Urothelium cell line (cell line): ENCODE results near the gene ASB18.
A peak's percentile ranks its signal among the peaks of the same experiment; 100 is the strongest.

Source experiments
- DNase-seq: peaks from one replicate; pipeline ENCODE4 v3.0.0; 2011; ENCODE audit warnings: low spot score, mixed read lengths
- FAIRE-seq: peaks from 2 replicates; lab custom pipeline; 2011; peaks lifted over from hg19 to GRCh38; lab: Jason Lieb, UNC

The ASB18 gene

DNA sequence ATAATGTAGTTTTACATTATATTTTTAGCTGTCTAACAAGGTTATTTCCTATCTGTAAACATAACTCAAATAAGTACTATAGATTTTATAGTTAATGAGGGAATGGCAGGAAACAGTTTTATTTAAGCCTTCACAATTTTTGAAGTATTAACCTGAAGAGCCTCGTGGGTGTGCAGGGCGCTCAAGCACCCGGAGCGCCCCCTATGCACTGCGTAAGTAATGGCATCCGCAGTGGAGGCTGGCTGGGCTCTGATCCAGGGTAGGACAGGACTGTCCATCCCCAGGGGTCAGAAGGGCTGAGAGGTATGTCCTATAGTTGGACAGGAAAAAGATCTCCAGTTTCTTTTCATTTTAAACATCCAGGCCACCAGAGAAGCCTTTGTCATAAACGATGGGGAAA, 87.8 kb downstream of the ASB18 start:
- peak; percentile 45 for DNase-seq
- FAIRE-seq, result no peak

DNA sequence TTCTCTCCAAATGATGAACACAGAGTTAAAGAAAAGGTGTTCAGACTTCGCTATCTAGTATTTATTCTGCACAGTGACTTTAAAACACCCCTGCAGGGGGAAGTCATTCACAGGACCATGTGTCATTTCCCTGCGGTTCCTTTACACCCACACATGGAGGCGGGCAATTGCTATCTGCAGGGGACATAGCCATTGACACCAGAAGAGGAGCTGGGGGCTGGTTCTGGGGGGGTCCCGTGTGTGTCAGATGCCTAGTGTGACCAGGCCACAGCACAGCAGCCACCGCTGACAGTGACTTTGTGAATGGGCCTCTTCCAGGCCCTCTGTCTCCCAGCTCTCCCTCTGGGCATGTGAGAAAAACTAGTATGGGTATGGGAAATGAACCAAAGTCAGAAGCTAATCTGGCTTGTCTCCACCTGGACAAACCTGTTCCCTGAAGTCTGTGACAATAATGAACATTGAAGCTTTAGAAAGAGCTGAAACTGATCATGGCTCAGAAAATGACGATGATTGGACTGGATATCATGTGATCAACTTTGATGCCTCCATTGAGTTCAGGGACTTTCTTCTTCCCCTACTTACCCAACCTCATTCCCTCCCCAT, 88.6 kb downstream of the ASB18 start:
- FAIRE-seq (no peak), DNase-seq (peak; percentile 27)

DNA sequence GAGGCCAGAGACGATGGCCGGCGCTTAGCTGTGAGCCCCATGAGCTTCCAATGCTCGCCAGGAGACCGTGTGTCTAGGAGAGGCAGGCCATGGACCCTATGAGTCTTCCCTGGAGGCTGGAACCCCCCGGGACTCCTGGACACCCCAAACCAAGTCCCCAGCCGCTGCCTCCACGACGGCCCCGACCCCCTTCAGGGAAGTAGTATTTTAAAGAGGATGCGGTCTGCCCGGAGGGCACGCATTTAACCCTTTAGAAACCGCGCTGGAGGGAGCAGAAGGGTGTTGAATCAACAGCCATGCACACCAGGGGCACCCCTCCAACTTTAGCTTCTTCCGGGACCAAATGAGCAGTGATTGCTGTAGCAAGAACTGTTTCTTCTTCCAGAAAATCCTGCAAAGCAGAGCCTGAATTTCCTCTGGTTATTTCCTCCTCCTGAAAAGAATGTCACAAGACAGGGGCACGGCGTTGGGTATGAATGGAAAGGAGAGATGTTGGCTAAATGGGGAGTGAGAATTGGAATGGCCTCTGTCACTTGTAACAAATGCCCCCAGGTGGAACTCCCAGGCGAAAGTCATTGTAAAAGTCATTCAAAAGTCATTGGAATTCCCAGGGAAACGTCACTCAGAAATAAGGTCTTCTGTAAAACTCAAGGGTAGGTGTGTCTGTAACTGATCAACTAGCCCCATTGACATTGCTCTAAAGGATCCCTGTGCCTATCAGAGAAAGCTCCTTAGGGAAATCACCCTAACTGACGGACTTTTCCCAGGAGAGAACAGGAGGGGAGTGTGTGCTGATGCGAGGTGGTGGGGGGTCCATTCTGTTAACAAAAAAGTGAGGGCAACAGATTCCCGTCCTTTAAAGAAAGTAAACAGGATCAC, 90.2 kb downstream of the ASB18 start:
- no peak for FAIRE-seq
- no peak for DNase-seq

DNA sequence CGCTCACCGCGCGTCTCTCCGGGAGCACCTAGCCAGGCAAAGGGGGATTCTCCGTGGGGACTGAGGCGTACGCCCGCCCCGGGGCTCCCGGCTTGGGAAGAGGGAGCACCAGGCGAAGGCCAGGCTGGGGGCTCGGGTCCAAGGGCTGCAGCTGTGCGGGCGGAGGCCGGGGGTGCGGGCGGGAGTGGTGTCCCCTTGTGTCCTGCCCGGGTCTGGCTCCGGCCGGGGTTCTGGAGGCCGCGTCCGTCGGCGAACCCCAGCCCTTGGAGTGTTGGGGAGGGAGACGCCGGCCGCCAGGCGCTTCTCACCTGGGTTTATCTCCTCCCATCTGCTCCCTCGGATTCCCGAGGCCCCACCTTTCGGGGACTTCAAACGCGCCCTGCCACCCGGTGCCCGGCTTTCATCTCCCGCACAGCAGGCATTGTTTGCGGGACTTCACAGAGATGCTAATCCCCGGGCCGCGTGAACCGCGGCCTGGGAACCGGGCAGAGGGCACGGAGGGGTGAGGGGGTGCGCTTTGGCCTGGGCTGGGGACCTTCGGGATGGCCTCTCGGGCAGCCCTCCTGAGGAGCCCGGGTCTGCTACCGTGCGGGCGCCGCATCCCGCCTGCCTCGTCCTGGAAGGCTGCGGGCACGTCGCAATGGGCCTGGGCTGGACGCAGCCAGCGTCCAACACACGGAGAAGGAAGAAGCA, 91.0 kb downstream of the ASB18 start:
- no peak for FAIRE-seq
- no peak for DNase-seq

DNA sequence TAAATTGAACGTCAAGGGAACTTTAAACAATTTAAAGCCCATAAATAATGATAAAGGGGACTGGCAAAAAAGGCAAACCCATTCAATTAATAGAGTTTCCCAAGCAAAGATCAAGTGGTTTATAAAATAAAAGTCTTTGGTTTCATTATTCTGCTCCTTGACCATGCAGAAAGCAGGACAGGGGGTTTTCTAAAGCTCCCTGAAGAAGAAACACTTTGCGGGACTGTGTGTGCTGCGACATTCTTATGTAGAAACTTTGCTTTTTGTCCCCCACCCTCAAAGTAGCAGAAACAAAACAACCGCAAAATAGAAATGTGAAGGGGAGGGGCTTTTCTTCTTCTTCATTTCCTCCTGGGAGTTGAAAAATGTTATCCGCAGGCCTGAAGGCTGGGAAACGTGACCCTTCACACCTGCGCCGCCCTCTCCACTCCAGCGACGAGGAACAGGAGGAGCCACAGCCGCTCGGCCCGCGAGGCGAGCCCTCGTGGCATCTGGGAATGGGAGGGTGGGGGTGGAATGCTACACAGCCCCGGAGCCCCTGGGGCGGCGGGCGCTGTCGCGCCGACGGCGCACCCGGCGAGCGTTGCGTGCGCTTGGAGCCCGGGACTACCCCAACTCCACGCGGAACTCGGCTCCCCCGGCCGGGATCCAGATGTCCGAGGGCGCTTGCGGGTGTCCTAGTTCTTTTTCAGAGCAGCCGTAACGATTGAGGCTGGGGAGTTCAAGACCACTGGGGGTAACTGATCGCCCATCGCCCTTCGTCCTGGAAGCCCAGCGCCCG, 91.8 kb downstream of the ASB18 start:
- DNase-seq (no peak), FAIRE-seq (no peak)

DNA sequence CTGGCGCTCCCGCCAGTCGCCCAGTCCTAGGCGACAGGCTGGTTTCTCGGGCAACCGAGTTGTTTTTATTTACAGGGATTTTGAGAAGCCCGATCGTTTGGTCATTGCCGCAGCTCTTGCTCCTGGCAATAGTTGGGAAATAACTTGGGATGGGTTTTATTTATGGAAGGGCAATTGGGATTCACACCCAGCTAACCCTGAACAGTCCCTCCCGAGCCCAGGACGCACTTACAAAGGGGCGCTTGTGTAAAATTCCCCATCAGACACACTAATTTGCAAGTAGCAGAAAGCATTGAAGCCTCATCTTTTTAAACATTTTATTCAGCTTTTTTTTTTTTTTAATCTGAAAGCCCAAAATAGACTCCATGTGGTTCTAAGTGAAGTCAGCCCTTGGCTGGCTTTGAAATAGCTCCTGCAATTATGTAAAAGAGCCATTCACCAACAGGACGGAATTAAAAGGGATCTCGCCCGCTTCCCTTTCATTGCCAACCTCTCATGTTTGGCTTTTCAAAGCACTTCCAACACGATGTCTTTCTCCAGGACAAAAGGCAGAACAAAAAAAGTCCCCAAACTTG, 92.4 kb downstream of the ASB18 start:
- FAIRE-seq, result no peak
- DNase-seq, result no peak

DNA sequence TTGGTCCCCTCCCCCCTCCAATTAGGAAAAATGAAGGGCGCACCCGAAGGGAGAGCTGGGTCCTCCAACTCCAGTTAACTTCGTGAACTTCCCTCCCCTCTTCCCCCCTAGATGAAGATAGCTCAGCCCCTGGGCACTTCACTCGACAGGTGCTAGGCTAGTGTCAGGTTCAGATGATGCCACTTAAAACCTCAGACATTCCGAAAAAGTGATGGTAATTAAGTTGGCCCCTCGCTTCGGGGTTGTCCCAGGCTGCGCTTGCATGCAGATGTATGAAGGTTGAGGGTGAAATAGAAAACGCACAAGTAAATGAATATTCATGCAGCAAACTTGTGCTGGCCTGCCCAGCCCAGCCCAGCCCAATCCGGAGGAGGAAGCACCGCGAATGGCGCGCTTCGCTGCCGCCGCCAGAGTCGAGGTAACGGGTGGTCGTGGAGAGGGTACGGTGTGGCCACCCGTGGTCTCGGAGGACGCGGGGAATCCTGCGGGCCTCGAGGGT, 93.0 kb downstream of the ASB18 start:
- FAIRE-seq, result no peak
- no peak for DNase-seq

DNA sequence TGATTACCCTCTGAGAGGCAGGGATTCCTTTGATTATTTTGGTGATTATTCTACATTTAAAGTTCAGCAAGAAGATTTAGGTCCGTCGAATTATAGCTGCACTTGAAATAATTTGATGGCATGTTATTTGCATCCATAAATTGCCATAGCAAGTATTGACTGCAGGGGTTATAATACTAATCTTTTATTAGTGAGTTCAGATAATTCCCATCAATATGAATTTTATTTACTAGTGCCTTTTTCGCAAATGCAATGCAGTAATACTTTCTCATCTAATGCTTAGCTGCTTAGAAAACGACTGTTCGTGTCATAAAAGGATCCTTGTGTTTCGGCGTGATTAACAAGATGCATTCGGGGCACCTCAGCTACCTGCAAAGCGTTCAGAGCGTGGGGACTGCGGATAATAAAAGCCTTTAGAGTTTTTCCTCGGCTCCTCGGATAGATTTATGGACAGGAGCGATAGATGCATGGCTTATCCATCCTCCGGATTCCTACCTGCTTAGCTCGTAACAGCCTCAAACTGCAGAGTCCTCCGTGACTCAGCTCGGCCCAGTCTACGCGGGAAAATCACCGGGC, 93.5 kb downstream of the ASB18 start:
- FAIRE-seq (no peak), DNase-seq (no peak)

DNA sequence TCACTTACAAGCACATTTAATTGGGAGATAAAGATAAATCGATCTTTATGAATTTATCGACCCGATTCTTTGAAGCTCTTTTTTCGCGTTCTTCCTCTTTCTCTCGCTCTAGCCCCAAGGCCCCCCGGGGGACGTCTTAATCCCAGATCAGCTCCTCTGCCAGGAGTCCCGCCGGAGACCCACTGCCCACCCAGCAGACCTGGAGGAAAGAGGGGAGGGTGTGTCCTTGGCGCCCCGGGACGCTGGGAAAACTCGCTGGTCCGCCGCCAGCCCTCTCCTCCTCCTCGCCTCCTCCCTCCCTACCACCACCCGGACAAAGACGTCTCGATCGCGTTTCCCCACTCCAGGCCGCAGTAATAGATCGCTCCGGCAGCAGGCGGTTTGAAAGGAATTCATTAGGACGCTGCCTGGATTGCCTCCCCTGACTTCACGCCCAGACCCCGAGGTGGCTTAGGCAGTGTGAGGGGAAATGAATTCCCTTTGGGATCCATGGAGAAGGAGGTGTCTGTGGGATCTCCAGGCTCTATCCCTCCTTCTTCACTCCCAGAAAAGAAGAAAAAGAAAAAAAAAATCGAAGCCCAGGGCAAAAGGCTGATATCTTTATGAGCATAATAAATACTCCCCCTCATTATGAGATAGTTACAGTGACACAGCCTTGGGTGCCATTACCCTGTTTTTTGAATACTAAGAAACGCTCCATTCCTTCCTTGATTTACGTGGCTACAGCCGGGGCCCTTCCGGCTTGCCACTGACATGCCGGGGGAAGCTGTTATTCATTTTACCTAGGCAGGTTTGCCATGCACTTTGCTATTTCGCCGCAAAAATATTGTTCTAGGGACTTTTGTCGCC, 94.2 kb downstream of the ASB18 start:
- FAIRE-seq (no peak), DNase-seq (no peak)

DNA sequence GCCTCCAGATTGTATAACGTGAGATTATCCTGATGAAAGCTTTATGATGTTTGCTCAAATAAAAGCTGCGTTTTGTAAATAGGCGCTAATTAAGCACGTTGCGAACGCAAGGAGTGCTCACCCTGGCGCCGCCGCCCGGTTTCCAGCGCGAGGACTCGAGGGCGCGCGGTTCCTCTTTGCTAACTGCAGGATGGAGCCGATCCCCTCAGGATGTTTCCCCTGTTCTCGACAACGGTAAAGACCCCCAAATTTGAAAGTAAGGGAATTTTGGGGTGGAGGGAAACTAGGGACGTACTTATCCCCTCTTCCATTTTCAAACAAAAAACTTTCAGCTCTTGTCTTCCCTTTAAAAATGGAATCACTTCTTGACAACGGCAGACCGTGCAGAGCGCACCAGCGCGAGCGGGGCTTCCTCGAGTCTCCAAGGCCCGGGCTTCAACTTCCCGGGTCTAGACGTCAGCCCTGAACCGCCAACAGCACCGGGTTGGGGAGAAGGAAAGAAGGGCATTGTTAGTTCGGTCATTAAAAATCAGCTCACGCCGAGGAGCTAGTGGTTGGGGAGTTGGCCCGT, 95.0 kb downstream of the ASB18 start:
- DNase-seq, result no peak
- FAIRE-seq, result no peak

DNA sequence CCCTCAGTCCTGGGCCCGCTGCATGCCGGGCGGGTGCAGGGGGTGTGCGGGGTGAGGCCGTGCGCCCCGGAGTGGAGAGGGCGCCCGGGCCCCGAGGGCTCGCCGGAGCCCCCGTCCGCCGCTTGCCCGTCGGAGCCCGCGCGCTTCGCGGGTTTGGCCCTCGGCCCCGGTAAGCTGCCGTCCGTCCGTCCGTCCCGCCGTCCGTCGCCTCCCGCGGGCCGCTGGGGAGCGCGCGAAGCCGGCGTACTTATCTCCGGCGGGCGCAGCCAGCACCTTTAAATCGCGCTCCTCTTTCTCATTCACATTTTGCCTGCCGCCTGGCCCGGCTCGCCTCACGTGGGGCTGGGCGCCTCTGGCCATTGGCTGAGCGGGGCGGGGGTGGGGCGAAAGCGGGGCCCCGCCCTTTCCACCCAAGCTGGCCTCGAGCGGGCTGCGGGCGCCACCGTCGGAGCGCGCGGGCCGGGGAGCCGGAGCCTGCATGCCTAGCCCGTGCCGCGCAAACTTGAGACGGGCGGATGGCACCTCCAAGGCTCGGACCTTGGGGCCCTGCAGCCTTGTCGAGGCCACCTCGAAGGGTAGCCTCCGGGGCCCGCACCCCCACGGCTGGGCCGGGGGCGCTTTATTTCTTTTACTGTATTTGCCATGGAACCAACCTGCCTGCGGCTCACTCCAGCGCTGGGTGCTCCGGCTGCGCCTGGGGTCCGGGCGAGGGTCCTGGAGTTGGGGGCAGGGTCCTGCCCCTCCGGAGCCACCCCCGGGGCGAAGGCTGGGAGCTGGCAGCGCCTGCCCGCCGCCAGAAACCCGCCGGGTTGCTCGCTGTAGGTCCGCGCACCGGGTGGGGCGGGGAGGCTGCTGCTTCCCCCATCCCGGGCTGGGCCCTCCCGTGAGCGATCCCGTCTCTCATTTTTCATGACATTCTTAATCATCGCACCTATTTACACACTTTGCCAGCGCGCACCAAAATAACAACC, 95.8 kb downstream of the ASB18 start, which contains the start of gene GBX2:
Gene GBX2, minus strand, starts transcription at position 277 of the 971 bp plus-strand sequence. CDS start 415 bp downstream, outside the sequence.
- DNase-seq, result no peak
- FAIRE-seq, result no peak

DNA sequence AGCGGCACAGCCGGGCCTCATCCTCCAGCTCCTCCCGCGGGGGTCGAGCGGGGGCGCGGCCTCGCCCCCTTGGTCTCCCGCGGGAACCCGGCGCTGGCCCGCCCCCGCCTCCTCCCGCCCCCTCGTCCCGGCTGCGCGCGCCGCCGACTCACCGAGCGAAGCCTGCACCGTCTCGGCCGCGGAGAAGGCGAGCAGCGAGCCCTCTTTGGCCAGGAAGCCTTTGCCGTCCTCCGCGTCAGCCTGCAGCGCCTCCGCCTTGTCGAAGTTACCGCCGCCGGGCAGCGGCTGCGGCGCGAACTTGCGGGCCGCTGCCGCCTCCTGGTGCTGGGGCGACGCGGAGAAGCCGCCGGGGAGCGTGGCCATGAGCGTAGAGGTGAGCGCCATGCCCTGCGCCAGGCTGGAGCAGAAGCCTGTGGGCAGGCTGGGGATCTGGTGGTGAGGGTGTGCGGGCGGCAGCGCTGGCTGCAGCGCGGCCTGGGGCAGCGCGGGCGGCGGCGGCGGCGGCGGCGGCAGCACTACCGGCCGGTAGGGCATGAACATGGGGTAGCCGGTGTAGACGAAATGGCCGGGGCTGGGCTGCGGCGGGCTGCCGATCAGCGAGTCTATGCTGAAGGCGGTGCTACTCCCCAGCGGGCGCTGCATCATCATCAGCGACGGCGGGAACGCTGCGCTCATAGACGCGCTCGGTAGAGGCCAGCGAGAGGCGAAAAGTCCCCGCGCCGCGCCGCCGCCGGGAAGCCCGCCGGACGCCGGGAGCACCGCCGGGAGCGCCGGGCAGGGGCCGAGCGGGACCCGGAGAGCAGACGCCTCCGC, 96.7 kb downstream of the ASB18 start:
- no peak for FAIRE-seq
- no peak for DNase-seq

DNA sequence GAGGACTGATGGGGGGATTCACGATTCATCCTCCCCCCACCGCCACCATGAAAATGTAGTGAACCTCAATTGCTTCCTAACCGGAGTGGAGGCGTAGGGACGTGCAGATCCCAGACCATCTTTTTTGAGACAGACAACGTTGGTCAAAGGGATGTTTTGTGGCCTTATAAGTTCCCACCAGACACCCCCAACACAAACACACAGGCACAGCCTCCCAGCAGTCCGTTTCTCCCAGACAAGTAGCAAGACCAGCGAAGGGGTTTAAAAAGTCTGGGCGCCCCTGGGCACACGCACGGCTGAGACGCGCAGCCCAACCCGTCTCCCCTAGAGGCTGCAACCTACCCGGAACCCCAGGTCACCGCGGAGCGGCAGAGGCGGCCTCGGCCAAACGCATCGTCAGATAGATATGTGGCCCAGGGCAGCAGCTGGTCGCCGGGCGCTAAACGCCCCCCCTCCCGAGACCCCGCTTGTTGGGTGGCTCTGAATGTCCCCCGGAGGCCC, 97.4 kb downstream of the ASB18 start:
- DNase-seq (no peak), FAIRE-seq (no peak)

DNA sequence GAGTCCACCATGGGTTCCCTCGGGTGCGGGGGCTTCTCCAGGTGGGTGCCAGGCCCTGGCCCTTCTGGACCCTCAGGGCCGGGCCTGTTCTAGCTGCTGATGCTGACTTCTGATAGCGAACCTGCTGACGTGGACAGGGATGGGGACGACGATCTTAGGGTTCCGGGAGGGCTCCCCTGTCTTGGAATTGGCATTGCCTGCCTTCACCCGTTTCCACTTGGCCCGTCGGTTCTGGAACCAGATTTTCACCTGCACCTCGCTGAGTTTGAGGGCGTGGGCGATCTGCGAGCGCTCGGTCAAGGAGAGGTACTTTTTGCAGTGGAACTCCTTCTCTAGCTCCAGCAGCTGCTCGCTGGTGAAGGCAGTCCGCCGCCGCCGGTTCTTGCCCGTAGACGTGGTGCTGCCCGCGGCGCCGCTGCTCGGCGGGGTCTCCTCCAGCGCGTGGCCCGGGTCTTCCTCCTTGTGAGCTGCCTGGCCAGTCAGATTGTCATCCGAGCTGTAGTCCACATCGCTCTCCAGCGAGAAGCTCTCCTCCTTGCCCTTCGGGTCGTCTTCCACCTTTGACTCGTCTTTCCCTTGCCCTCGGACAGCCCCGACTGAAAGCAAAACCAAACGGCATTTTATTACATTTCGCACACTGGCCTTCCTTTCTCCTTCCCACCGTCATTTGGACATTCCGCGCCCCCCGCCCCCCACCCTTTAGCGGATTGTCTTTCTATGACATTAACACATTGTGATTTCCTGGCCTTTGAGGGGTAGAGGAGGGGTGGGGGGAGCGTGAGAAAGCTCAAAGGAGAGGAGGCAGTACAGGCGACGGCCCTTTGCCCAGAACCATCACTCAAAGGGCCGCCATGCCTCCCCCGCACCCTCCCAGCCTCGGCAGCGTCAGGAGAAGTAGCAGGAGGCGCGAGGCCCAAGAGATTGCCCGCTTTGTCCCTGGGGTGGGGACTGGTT, 98.1 kb downstream of the ASB18 start:
- no peak for DNase-seq
- no peak for FAIRE-seq
